Endothelial cell (in vitro differentiated cells): ENCODE results near the gene GGNBP2. TPM values are rescaled to one million over a fixed set of nuclear protein-coding genes. Genes with fewer than 3 reads are reported as not detected.

Experiments
- DNase-seq: peaks from one replicate; pipeline ENCODE4 v3.0.0; 2021; ENCODE audit warnings: low spot score
- H3K27ac Mint-ChIP-seq: one replicate; pipeline ENCODE4 v1.8.0; 2021; ENCODE audit warnings: mixed read lengths, inconsistent platforms; ENCODE audit not compliant: unreplicated experiment
- H3K27me3 Mint-ChIP-seq: one replicate; pipeline ENCODE4 v1.8.0; 2021; ENCODE audit warnings: mild to moderate bottlenecking, moderate library complexity, mixed read lengths, inconsistent platforms; ENCODE audit not compliant: unreplicated experiment
- H3K36me3 Mint-ChIP-seq: one replicate; pipeline ENCODE4 v1.8.0; 2021; ENCODE audit warnings: mild to moderate bottlenecking, low read depth, mixed read lengths, inconsistent platforms; ENCODE audit not compliant: unreplicated experiment
- H3K4me1 Mint-ChIP-seq: one replicate; pipeline ENCODE4 v1.8.0; 2021; ENCODE audit warnings: mild to moderate bottlenecking, mixed read lengths, inconsistent platforms; ENCODE audit not compliant: unreplicated experiment
- H3K4me3 Mint-ChIP-seq: one replicate; pipeline ENCODE4 v1.8.0; 2021; ENCODE audit warnings: mild to moderate bottlenecking, mixed read lengths, inconsistent platforms; ENCODE audit not compliant: unreplicated experiment
- H3K9me3 Mint-ChIP-seq: one replicate; pipeline ENCODE4 v1.8.0; 2021; ENCODE audit warnings: mixed read lengths, inconsistent platforms; ENCODE audit not compliant: unreplicated experiment
- CTCF ChIP-seq: fragments of 200-600 bp; sonication (generic); IDR thresholded peaks from one replicate; pipeline ENCODE4 v1.5.0; 2021; ENCODE audit warnings: antibody characterized with exemption; ENCODE audit not compliant: unreplicated experiment
- total RNA-seq: library from RNA; stranded (reverse); fragmentation: NEBNext Ultra II Directional; extraction: Animal tissue kit (Norgen Biotek cat#: 25700); gene quantifications from one replicate; pipeline ENCODE4 v1.2.1, GENCODE V29; 2021; ENCODE audit not compliant: unreplicated experiment

The GGNBP2 gene
- total RNA-seq, 1 donor from 2014 or later = 84.4 TPM

- peaks cover 17% of the 10 kb centered on the region for H3K36me3 Mint-ChIP-seq
- H3K4me1 Mint-ChIP-seq = no peaks in the 10 kb centered on the region
- no peaks in the 10 kb centered on the region for H3K9me3 Mint-ChIP-seq
- no peak for TF ChIP-seq CTCF
- no peak overlapping the region for H3K27ac Mint-ChIP-seq
- peaks cover 7% of the 10 kb centered on the region for H3K27me3 Mint-ChIP-seq
- DNase-seq = no peak
- no peak overlapping the region for H3K4me3 Mint-ChIP-seq
These were observed 28.9 kb upstream of the GGNBP2 start for GRCh38 chr17:36515837-36516236.

- Mint-ChIP-seq H3K27me3 (peaks cover 2% of the 10 kb centered on the region), H3K4me1 (no peaks in the 10 kb centered on the region), H3K9me3 (no peaks in the 10 kb centered on the region), H3K36me3 (peaks cover 9% of the 10 kb centered on the region), H3K27ac (no peak overlapping the region), H3K4me3 (no peak overlapping the region)
- TF ChIP-seq CTCF = no peak
- DNase-seq = no peak
These were observed 21.6 kb upstream of the GGNBP2 start for GRCh38 chr17:36523113-36523512.

- peaks cover 12% of the 10 kb centered on the region for H3K36me3 Mint-ChIP-seq
- no peak for DNase-seq
- peaks cover 2% of the 10 kb centered on the region for H3K27me3 Mint-ChIP-seq
- TF ChIP-seq CTCF = no peak
- peaks cover 3% of the 10 kb centered on the region for H3K4me1 Mint-ChIP-seq
- no peak overlapping the region for H3K4me3 Mint-ChIP-seq
- no peaks in the 10 kb centered on the region for H3K9me3 Mint-ChIP-seq
- H3K27ac Mint-ChIP-seq = no peak overlapping the region
These were observed 20.3 kb upstream of the GGNBP2 start for GRCh38 chr17:36524428-36524876.

GRCh38 chr17:36525113-36525512, 19.6 kb upstream of the GGNBP2 start:
- peaks cover 2% of the 10 kb centered on the region for H3K27me3 Mint-ChIP-seq
- no peak for DNase-seq
- no peak overlapping the region for H3K4me3 Mint-ChIP-seq
- no peaks in the 10 kb centered on the region for H3K9me3 Mint-ChIP-seq
- H3K4me1 Mint-ChIP-seq = peaks cover 3% of the 10 kb centered on the region
- no peak for TF ChIP-seq CTCF
- peaks cover 12% of the 10 kb centered on the region for H3K36me3 Mint-ChIP-seq
- H3K27ac Mint-ChIP-seq = no peak overlapping the region

- peak overlapping the region; percentile 21 for H3K4me3 Mint-ChIP-seq
- peaks cover 12% of the 10 kb centered on the region for H3K36me3 Mint-ChIP-seq
- DNase-seq = no peak
- H3K27me3 Mint-ChIP-seq = peaks cover 2% of the 10 kb centered on the region
- TF ChIP-seq CTCF = no peak
- peak overlapping the region; percentile 5 for H3K27ac Mint-ChIP-seq
- H3K4me1 Mint-ChIP-seq = peaks cover 3% of the 10 kb centered on the region
- no peaks in the 10 kb centered on the region for H3K9me3 Mint-ChIP-seq
These were observed 18.8 kb upstream of the GGNBP2 start for GRCh38 chr17:36525888-36526287.
